Breast epithelium (tissue), 3 donors: Measurements from ENCODE around the gene ALDH1A2.

Source experiments
- CTCF ChIP-seq, 3 donors: fragments of 450-650 bp; IDR thresholded peaks; one replicate each; pipeline ENCODE4 v1.5.1; 2016 to 2017; ENCODE audit warnings: antibody characterized with exemption in 3 of 3, mild to moderate bottlenecking in 3 of 3, moderate library complexity in 3 of 3
- POLR2A ChIP-seq: fragments of 450-650 bp; IDR thresholded peaks from one replicate; pipeline ENCODE4 v1.6.1; 2016; ENCODE audit warnings: antibody characterized with exemption, mild to moderate bottlenecking, moderate library complexity
- POLR2AphosphoS5 ChIP-seq, 3 donors: sonication (generic); formaldehyde crosslinking; IDR thresholded peaks; one replicate each; pipeline ENCODE4 v1.6.1; 2017; ENCODE audit warnings: antibody characterized with exemption in 3 of 3

- TF ChIP-seq CTCF (IDR thresholded peaks at IDR 0.05): no peak
- no peak for TF ChIP-seq POLR2A
- TF ChIP-seq POLR2AphosphoS5 (IDR thresholded peaks at IDR 0.05): no peak
Observed at GRCh38 chr15:57957113-57957512, 108.4 kb downstream of the ALDH1A2 start.
